Keratinocyte (primary cell): ENCODE data around the gene ASF1A. TPM values are rescaled to one million over a fixed set of nuclear protein-coding genes. Genes with fewer than 3 reads are reported as not detected.
A peak's percentile ranks its signal among the peaks of the same experiment; 100 is the strongest.
"Not testable (repeated sequence)": the region's sequence is repeated elsewhere in the genome, so short reads cannot be mapped to it uniquely, and the experiment has no call there.

Experiments
- DNase-seq: peaks from one replicate; pipeline ENCODE4 v3.0.0-alpha.2; 2011; ENCODE audit warnings: low read depth, missing footprints, low spot score
- FAIRE-seq: peaks from 2 replicates; lab custom pipeline; 2011; peaks lifted over from hg19 to GRCh38; lab: Jason Lieb, UNC
- H2AFZ ChIP-seq: 2 replicates; pipeline ENCODE4 v1.6.0; 2012; ENCODE audit warnings: low read length, control low read depth, inconsistent platforms; ENCODE audit not compliant: control insufficient read depth
- H3K27ac ChIP-seq: 2 replicates; pipeline ENCODE4 v1.5.1; 2011; ENCODE audit warnings: low read length; ENCODE audit not compliant: control insufficient read depth, insufficient read depth
- H3K27me3 ChIP-seq: 3 replicates; pipeline ENCODE4 v1.6.0; 2011; ENCODE audit warnings: low read length; ENCODE audit not compliant: control insufficient read depth, insufficient read depth; ENCODE audit errors: extremely low read depth
- H3K36me3 ChIP-seq, 2 experiments: 2 replicates in 1 of 2; 3 replicates in 1 of 2; pipeline ENCODE4 v1.5.1; 2011; ENCODE audit warnings: low read length in 2 of 2, mild to moderate bottlenecking in 1 of 2; ENCODE audit not compliant: control insufficient read depth in 2 of 2, insufficient read depth in 2 of 2; ENCODE audit errors: extremely low read depth in 1 of 2
- H3K4me1 ChIP-seq: 3 replicates; pipeline ENCODE4 v1.5.1; 2011; ENCODE audit warnings: low read length; ENCODE audit not compliant: control insufficient read depth, insufficient read depth; ENCODE audit errors: extremely low read depth
- H3K4me2 ChIP-seq: 3 replicates; pipeline ENCODE4 v1.6.0; 2011; ENCODE audit warnings: low read depth, low read length; ENCODE audit not compliant: control insufficient read depth, insufficient read depth; ENCODE audit errors: extremely low read depth
- H3K4me3 ChIP-seq, 3 experiments: fragments of 200-600 bp in 1 of 3; sonication (generic) in 1 of 3; 2 replicates in 2 of 3; 3 replicates in 1 of 3; pipeline ENCODE4 v1.5.1; 2011 to 2016; ENCODE audit warnings: low read length in 3 of 3, mild to moderate bottlenecking in 3 of 3, control low read depth in 2 of 3, inconsistent platforms in 1 of 3, low read depth in 1 of 3, mixed read lengths in 1 of 3, mixed run types in 1 of 3, moderate library complexity in 1 of 3; ENCODE audit not compliant: control insufficient read depth in 2 of 3, insufficient read depth in 2 of 3; ENCODE audit errors: extremely low read depth in 1 of 3
- H3K79me2 ChIP-seq: 2 replicates; pipeline ENCODE4 v1.6.0; 2012; ENCODE audit warnings: low read length; ENCODE audit not compliant: control insufficient read depth, insufficient read depth
- H3K9ac ChIP-seq: 3 replicates; pipeline ENCODE4 v1.6.0; 2011; ENCODE audit warnings: low read length; ENCODE audit not compliant: control insufficient read depth, insufficient read depth; ENCODE audit errors: extremely low read depth
- H3K9me1 ChIP-seq: 3 replicates; pipeline ENCODE4 v1.6.0; 2011; ENCODE audit warnings: low read length; ENCODE audit not compliant: control insufficient read depth, insufficient read depth; ENCODE audit errors: extremely low read depth
- H3K9me3 ChIP-seq: 2 replicates; pipeline ENCODE4 v1.5.1; 2012; ENCODE audit warnings: low read depth, low read length; ENCODE audit not compliant: control insufficient read depth
- H4K20me1 ChIP-seq: 3 replicates; pipeline ENCODE4 v1.6.0; 2011; ENCODE audit warnings: low read length; ENCODE audit not compliant: control insufficient read depth, insufficient read depth; ENCODE audit errors: extremely low read depth
- EZH2 ChIP-seq: IDR thresholded peaks from one replicate; pipeline ENCODE4 v1.6.1; 2012; ENCODE audit warnings: inconsistent platforms, mild to moderate bottlenecking, low read length, moderate library complexity
- dilution Hi-C: fragments of 300-500 bp; cut with MboI; formaldehyde crosslinking; loops from one replicate; pipeline ENCODE4 v1.7.0; 2020; ENCODE audit warnings: low sequenced_read_pairs; ENCODE audit not compliant: extremely low pct_ligation_motif_present
- polyA plus RNA-seq, 5 experiments: library from polyadenylated mRNA; depleted of rRNA in 3 of 5; stranded (reverse) in 3 of 5; stranded (forward) in 1 of 5; unstranded in 1 of 5; fragments of >200 nt; gene quantifications; 1 replicate in 1 of 5; 2 replicates in 3 of 5; 3 replicates in 1 of 5; pipeline versions ENCODE4 v1.2.1 to v1.2.3, GENCODE V29; 2011 to 2012; ENCODE audit warnings: missing spikeins in 2 of 5, low read depth in 1 of 5, low replicate concordance in 1 of 5
- TF ChIP-seq, protein P1 (sequence below), 3 experiments: IDR thresholded peaks in 1 of 3; conservative IDR thresholded peaks in 1 of 3; optimal IDR thresholded peaks in 1 of 3; 2 replicates in 2 of 3; 3 replicates in 1 of 3; pipeline versions ENCODE3 to v1.5.1; 2011; ENCODE audit warnings: low read length in 3 of 3, mild to moderate bottlenecking in 3 of 3, moderate library complexity in 2 of 3, control low read depth in 1 of 3, inconsistent platforms in 1 of 3; ENCODE audit not compliant: insufficient read depth in 2 of 3; ENCODE audit errors: extremely low read depth in 1 of 3

ASF1A gene
- polyA plus RNA-seq, 1 donor (not counting 4 experiments of a cell fraction or from before 2014, with no cell fraction given), result 19.9 TPM

DNA sequence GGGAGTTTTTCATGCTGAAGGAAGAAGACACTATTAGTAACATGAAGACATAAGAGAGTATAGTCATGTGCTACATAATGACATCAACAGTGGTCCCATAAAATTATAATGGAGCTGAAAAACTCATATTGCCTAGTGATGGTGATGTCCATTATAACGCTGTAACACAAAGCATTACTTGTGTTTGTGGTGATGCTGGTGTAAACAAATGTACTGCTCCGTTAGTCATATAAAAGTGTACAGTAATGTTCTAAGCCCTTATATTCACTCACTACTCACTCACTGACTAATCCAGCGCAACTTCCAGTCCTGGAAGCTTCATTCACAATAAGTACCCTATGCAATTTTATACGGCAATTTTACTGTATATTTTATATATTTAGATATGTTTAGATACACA lies 26.8 kb upstream of the ASF1A start:
- DNase-seq (no peak), FAIRE-seq (peak; percentile 32)
- Histone ChIP-seq H3K4me3 (no peak overlapping the region), H3K4me2 (no peak overlapping the region), H3K79me2 (no peaks in the 10 kb centered on the region), H3K4me1 (peaks cover 6% of the 10 kb centered on the region), H3K9me1 (no peaks in the 10 kb centered on the region), H3K27me3 (no peaks in the 10 kb centered on the region), H3K36me3 (no peaks in the 10 kb centered on the region), H3K27ac (no peak overlapping the region), H3K9me3 (no peaks in the 10 kb centered on the region), H4K20me1 (no peaks in the 10 kb centered on the region), H3K9ac (no peak overlapping the region), H2AFZ (no peak overlapping the region)
- dilution Hi-C loops, result no loop called here
- TF ChIP-seq, protein P1, sequence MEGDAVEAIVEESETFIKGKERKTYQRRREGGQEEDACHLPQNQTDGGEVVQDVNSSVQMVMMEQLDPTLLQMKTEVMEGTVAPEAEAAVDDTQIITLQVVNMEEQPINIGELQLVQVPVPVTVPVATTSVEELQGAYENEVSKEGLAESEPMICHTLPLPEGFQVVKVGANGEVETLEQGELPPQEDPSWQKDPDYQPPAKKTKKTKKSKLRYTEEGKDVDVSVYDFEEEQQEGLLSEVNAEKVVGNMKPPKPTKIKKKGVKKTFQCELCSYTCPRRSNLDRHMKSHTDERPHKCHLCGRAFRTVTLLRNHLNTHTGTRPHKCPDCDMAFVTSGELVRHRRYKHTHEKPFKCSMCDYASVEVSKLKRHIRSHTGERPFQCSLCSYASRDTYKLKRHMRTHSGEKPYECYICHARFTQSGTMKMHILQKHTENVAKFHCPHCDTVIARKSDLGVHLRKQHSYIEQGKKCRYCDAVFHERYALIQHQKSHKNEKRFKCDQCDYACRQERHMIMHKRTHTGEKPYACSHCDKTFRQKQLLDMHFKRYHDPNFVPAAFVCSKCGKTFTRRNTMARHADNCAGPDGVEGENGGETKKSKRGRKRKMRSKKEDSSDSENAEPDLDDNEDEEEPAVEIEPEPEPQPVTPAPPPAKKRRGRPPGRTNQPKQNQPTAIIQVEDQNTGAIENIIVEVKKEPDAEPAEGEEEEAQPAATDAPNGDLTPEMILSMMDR (optimal IDR thresholded peaks at IDR 0.05 in 1 of 3, IDR thresholded peaks at IDR 0.05 in 1 of 3, conservative IDR thresholded peaks at IDR 0.05 in 1 of 3; ENCODE audit: extremely low read depth in 1 of 3, insufficient read depth in 2 of 3, low read length in 3 of 3), result no peak

DNA sequence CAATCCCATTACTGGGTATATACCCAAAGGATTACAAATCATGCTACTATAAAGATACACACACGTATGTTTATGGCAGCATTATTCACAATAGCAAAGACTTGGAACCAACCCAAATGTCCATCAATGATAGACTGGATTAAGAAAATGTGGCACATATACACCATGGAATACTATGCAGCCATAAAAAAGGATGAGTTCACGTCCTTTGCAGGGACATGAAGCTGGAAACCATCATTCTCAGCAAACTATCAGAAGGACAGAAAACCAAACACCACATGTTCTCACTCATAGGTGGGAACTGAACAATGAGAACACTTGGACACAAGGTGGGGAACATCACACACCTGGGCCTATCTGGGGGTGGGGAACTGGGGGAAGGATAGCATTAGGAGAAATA lies 25.1 kb upstream of the ASF1A start:
- H3K4me3 ChIP-seq, FAIRE-seq, DNase-seq, H4K20me1 ChIP-seq, H3K4me2 ChIP-seq, H3K9ac ChIP-seq, H3K9me3 ChIP-seq, H3K4me1 ChIP-seq, H3K79me2 ChIP-seq, H3K27me3 ChIP-seq, dilution Hi-C loops, H3K9me1 ChIP-seq, H2AFZ ChIP-seq, H3K27ac ChIP-seq, H3K36me3 ChIP-seq: not testable (repeated sequence)

DNA sequence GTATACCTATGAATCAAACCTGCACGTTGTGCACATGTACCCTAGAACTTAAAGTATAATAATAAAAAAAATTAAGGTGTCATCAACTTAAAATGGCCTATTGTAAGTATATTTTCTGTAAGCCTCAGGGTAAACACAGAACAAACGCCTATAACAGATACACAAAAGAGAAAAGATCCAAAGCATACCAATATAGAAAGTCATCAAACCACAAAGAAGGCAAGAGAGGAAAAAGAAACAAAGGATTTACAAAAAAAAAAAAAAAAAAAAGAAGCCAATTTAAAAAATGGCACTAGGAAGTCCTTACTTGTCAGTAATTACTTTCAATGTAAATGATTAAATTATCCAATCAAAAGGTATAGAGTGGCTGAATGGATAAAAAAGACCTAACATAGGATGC lies 24.6 kb upstream of the ASF1A start:
- DNase-seq, result no peak
- Histone ChIP-seq H3K9me3 (no peaks in the 10 kb centered on the region), H3K4me1 (peaks cover 6% of the 10 kb centered on the region), H3K9ac (no peak overlapping the region), H3K36me3 (no peaks in the 10 kb centered on the region), H4K20me1 (no peaks in the 10 kb centered on the region), H2AFZ (peak overlapping the region; percentile 37), H3K4me2 (peak overlapping the region; percentile 26), H3K4me3 (no peak overlapping the region), H3K27me3 (no peaks in the 10 kb centered on the region), H3K79me2 (no peaks in the 10 kb centered on the region), H3K27ac (no peak overlapping the region), H3K9me1 (no peaks in the 10 kb centered on the region)
- no peak for FAIRE-seq
- no peak for TF ChIP-seq EZH2
- TF ChIP-seq, protein P1 (optimal IDR thresholded peaks at IDR 0.05 in 1 of 3, IDR thresholded peaks at IDR 0.05 in 1 of 3, conservative IDR thresholded peaks at IDR 0.05 in 1 of 3; ENCODE audit: extremely low read depth in 1 of 3, insufficient read depth in 2 of 3, low read length in 3 of 3), result no peak
- dilution Hi-C loops, result no loop called here
